ENCODE measurements around the gene CYB561D1. TPM values are rescaled to one million over a fixed set of nuclear protein-coding genes. Genes with fewer than 3 reads are reported as not detected.

The CYB561D1 gene
- total and polyA plus RNA-seq, 2 of the 13 experiments (the other 11 are each of a cell fraction or from before 2014, with no cell fraction given), result 3.9 to 4.1 TPM

- TF ChIP-seq ZNF138 (CRISPR knock-in tag; IDR thresholded peaks at IDR 0.05; ENCODE audit: low read depth) (no peak), ZBTB49 (CRISPR knock-in tag; IDR thresholded peaks at IDR 0.05; ENCODE audit: borderline replicate concordance) (no peak), E2F2 (CRISPR knock-in tag; IDR thresholded peaks at IDR 0.05; ENCODE audit: borderline replicate concordance) (no peak)
These were observed 23.0 kb downstream of the CYB561D1 start (continued) for GRCh38 chr1:109516872-109517271.

GRCh38 chr1:109517337-109517736 is 23.4 kb downstream of the CYB561D1 start:
- Histone ChIP-seq H3K36me3 (replicated peaks in 1 of 2; ENCODE audit: control insufficient read depth in 1 of 2, insufficient read depth in 2 of 2, low read length in 2 of 2) (no peaks in the 10 kb centered on the region), H2AFZ (ENCODE audit: low read length) (no peak overlapping the region), H3K9ac (ENCODE audit: insufficient read depth, low read depth, low read length) (no peak overlapping the region), H4K20me1 (ENCODE audit: insufficient read depth, low read length) (no peaks in the 10 kb centered on the region), H3K4me1 (ENCODE audit: insufficient read depth, low read length) (peaks cover 21% of the 10 kb centered on the region), H3K4me2 (ENCODE audit: low read depth, low read length) (no peak overlapping the region), H3K27me3 (ENCODE audit: control insufficient read depth in 1 of 2, insufficient read depth in 2 of 2, low read length in 2 of 2) (peaks cover 4 to 28% of the 10 kb centered on the region in 2 experiments; a peak in 3 of 5 replicates), H3K9me3 (ENCODE audit: low read length) (no peaks in the 10 kb centered on the region), H3K4me3 (replicated peaks in 1 of 3; ENCODE audit: insufficient read depth in 1 of 3, low read depth in 2 of 3, low read length in 3 of 3) (no peak overlapping the region), H3K79me2 (ENCODE audit: insufficient read depth, low read length) (no peaks in the 10 kb centered on the region), H3K27ac (ENCODE audit: extremely low read length, insufficient read depth, low read length) (no peak overlapping the region)
- TF ChIP-seq ZNF788 (CRISPR knock-in tag; IDR thresholded peaks at IDR 0.05; ENCODE audit: borderline replicate concordance) (no peak), TMF1 (CRISPR knock-in tag; IDR thresholded peaks at IDR 0.05; ENCODE audit: low read depth) (no peak), ZNF841 (CRISPR knock-in tag; IDR thresholded peaks at IDR 0.05; ENCODE audit: borderline replicate concordance) (no peak)
- intact Hi-C loops (cut with micrococcal nuclease; ENCODE audit: unreplicated experiment) (no loop called here), in situ Hi-C loops (cut with HindIII; ENCODE audit: extremely low pct_ligation_motif_present, low pct_unique_long_range_greater_than_20kb) (no loop called here)
- WGBS (ENCODE audit: low lambda C conversion rate), result 49% methylated on average over 5 of the region's 5 CpGs
- ChIA-PET POLR2A (interaction anchor here (0.7 to 1.6 kb wide), 2 partner anchors 10 to 11 kb away, joined by 3 read pairs; no protein-coding TSS in a partner anchor), CTCF (ENCODE audit: low intra/inter-chr PET ratio, low total read pairs) (no interaction called here)
- ATAC-seq (no peak), FAIRE-seq (no peak), DNase-seq (ENCODE audit: low spot score) (no peak)
- no TSS peak for BruUV-seq (replicated peaks)
